H1 (cell line): Measurements from ENCODE around the gene ZNF568. TPM values are rescaled to one million over a fixed set of nuclear protein-coding genes. Genes with fewer than 3 reads are reported as not detected.

Source experiments
- CTCF ChIA-PET: fragments of 300-600 bp; sonication (Branson Sonifier 250); formaldehyde crosslinking; loops from one replicate; lab custom pipeline; 2021; ENCODE audit not compliant: partially characterized antibody; lab: Charles Lee
- POLR2A ChIA-PET: fragments of 300-600 bp; sonication (Branson Sonifier 250); formaldehyde crosslinking; loops from one replicate; lab custom pipeline; 2021; ENCODE audit warnings: inconsistent platforms; ENCODE audit not compliant: partially characterized antibody; lab: Charles Lee
- DNase-seq, 2 experiments: peaks; one replicate each; pipeline versions ENCODE4 v3.0.0 to v3.0.0-alpha.2; 2010 to 2022; ENCODE audit warnings: low spot score in 2 of 2, low read depth in 1 of 2, mixed read lengths in 1 of 2
- FAIRE-seq: peaks from 2 replicates; lab custom pipeline; 2011; peaks lifted over from hg19 to GRCh38; lab: Jason Lieb, UNC
- H2AFZ ChIP-seq: 2 replicates; pipeline ENCODE4 v1.8.1; 2012; ENCODE audit warnings: low read length, inconsistent platforms
- H2AK5ac ChIP-seq: 2 replicates; pipeline ENCODE4 v1.6.1; 2013; ENCODE audit warnings: low read depth, low read length
- H2BK120ac ChIP-seq: replicated peaks from 2 replicates; pipeline ENCODE3; 2013; ENCODE audit warnings: low read depth, low read length, inconsistent platforms
- H2BK12ac ChIP-seq: 2 replicates; pipeline ENCODE4 v1.6.1; 2013; ENCODE audit warnings: low read depth, low read length
- H2BK15ac ChIP-seq: 2 replicates; pipeline ENCODE4 v1.6.1; 2013; ENCODE audit warnings: low read length
- H2BK20ac ChIP-seq: 2 replicates; pipeline ENCODE4 v1.6.1; 2013; ENCODE audit warnings: low read length
- H2BK5ac ChIP-seq: 2 replicates; pipeline ENCODE4 v1.6.1; 2013; ENCODE audit warnings: low read depth, low read length
- H3K14ac ChIP-seq: 2 replicates; pipeline ENCODE4 v1.6.1; 2013; ENCODE audit warnings: inconsistent platforms; ENCODE audit not compliant: insufficient read length
- H3K18ac ChIP-seq: 2 replicates; pipeline ENCODE4 v1.6.1; 2013; ENCODE audit warnings: low read length; ENCODE audit errors: extremely low read depth
- H3K23ac ChIP-seq: 2 replicates; pipeline ENCODE4 v1.6.1; 2013; ENCODE audit warnings: inconsistent platforms; ENCODE audit not compliant: insufficient read length
- H3K23me2 ChIP-seq: 2 replicates; pipeline ENCODE4 v1.6.1; 2013; ENCODE audit warnings: low read depth, low read length
- H3K27ac ChIP-seq: 2 replicates; pipeline ENCODE4 v1.6.1; 2011; ENCODE audit warnings: low read depth, low read length, inconsistent platforms
- H3K27me3 ChIP-seq, 4 experiments: replicated peaks in 1 of 4; 1 replicate in 1 of 4; 2 replicates in 3 of 4; pipeline versions ENCODE4 v1.6.1 to v1.8.1; 2011 to 2013; ENCODE audit warnings: low read length in 3 of 4, mild to moderate bottlenecking in 3 of 4, inconsistent platforms in 2 of 4, mixed read lengths in 2 of 4, moderate library complexity in 1 of 4; ENCODE audit not compliant: control insufficient read depth in 3 of 4, insufficient read depth in 3 of 4; ENCODE audit errors: extremely low read depth in 1 of 4
- H3K36me3 ChIP-seq, 4 experiments: 2 replicates each; pipeline versions ENCODE4 v1.6.1 to v1.8.1; 2011 to 2013; ENCODE audit warnings: mild to moderate bottlenecking in 4 of 4, low read length in 3 of 4, moderate library complexity in 2 of 4, control low read depth in 1 of 4, inconsistent platforms in 1 of 4; ENCODE audit not compliant: insufficient read depth in 4 of 4, control insufficient read depth in 2 of 4
- H3K4ac ChIP-seq: replicated peaks from 2 replicates; pipeline ENCODE3; 2013; ENCODE audit warnings: low read length, low read depth, mixed read lengths, inconsistent platforms; ENCODE audit not compliant: insufficient read length
- H3K4me1 ChIP-seq, 4 experiments: replicated peaks in 1 of 4; 1 replicate in 1 of 4; 2 replicates in 3 of 4; pipeline versions ENCODE4 v1.6.1 to v1.8.1; 2011 to 2013; ENCODE audit warnings: low read length in 3 of 4, inconsistent platforms in 2 of 4, mixed read lengths in 1 of 4; ENCODE audit not compliant: insufficient read depth in 4 of 4, control insufficient read depth in 3 of 4
- H3K4me2 ChIP-seq, 2 experiments: 2 replicates each; pipeline versions ENCODE4 v1.6.1 to v1.8.1; 2011 to 2013; ENCODE audit warnings: low read depth in 2 of 2, low read length in 2 of 2, control low read depth in 1 of 2, inconsistent platforms in 1 of 2, mild to moderate bottlenecking in 1 of 2; ENCODE audit not compliant: insufficient read depth in 1 of 2
- H3K4me3 ChIP-seq, 4 experiments: fragments of 200-600, 300-600 bp in 1 of 4; sonication (generic), shearing (Covaris generic), sonication (Bioruptor Twin) in 1 of 4; 2 replicates each; pipeline versions ENCODE4 v1.5.1 to v1.8.1; 2011 to 2016; ENCODE audit warnings: low read length in 4 of 4, low read depth in 3 of 4, control low read depth in 2 of 4, inconsistent platforms in 2 of 4, mild to moderate bottlenecking in 2 of 4, mixed read lengths in 1 of 4, moderate library complexity in 1 of 4; ENCODE audit not compliant: insufficient read depth in 2 of 4; ENCODE audit errors: extremely low read depth in 1 of 4
- H3K56ac ChIP-seq: replicated peaks from 2 replicates; pipeline ENCODE3; 2013; ENCODE audit warnings: low read depth, mild to moderate bottlenecking, mixed read lengths, low read length, inconsistent platforms; ENCODE audit not compliant: insufficient read length
- H3K79me1 ChIP-seq: 2 replicates; pipeline ENCODE4 v1.6.1; 2013; ENCODE audit warnings: low read depth, low read length, control low read depth
- H3K79me2 ChIP-seq, 2 experiments: 2 replicates each; pipeline versions ENCODE4 v1.6.1 to v1.8.1; 2012 to 2013; ENCODE audit warnings: low read length in 2 of 2, mild to moderate bottlenecking in 2 of 2, inconsistent platforms in 1 of 2; ENCODE audit not compliant: insufficient read depth in 2 of 2, control insufficient read depth in 1 of 2
- H3K9ac ChIP-seq, 4 experiments: replicated peaks in 1 of 4; 1 replicate in 1 of 4; 2 replicates in 3 of 4; pipeline versions ENCODE4 v1.6.1 to v1.8.1; 2011 to 2013; ENCODE audit warnings: low read depth in 3 of 4, low read length in 3 of 4, control low read depth in 2 of 4, mild to moderate bottlenecking in 2 of 4, moderate library complexity in 2 of 4, inconsistent platforms in 1 of 4; ENCODE audit errors: extremely low read depth in 1 of 4
- H3K9me3 ChIP-seq, 2 experiments: 2 replicates each; pipeline versions ENCODE4 v1.6.1 to v1.8.1; 2012 to 2013; ENCODE audit warnings: mild to moderate bottlenecking in 2 of 2, moderate library complexity in 2 of 2, control low read depth in 1 of 2, inconsistent platforms in 1 of 2, low read depth in 1 of 2, low read length in 1 of 2, mixed read lengths in 1 of 2; ENCODE audit not compliant: insufficient read depth in 2 of 2
- H4K20me1 ChIP-seq, 2 experiments: replicated peaks in 1 of 2; 2 replicates each; pipeline versions ENCODE3 to v1.8.1; 2011 to 2013; ENCODE audit warnings: inconsistent platforms in 2 of 2, low read length in 2 of 2, mild to moderate bottlenecking in 1 of 2; ENCODE audit not compliant: insufficient read depth in 2 of 2, control insufficient read depth in 1 of 2
- H4K5ac ChIP-seq: 2 replicates; pipeline ENCODE4 v1.6.1; 2013; ENCODE audit warnings: low read length, low read depth, mixed read lengths, inconsistent platforms; ENCODE audit not compliant: insufficient read length
- H4K8ac ChIP-seq: 2 replicates; pipeline ENCODE4 v1.8.0; 2013; ENCODE audit warnings: mild to moderate bottlenecking, moderate library complexity, low read length, inconsistent platforms; ENCODE audit not compliant: insufficient read depth; ENCODE audit errors: extremely low read depth
- H4K91ac ChIP-seq: replicated peaks from 2 replicates; pipeline ENCODE3; 2013; ENCODE audit warnings: low read length, mixed read lengths, inconsistent platforms; ENCODE audit not compliant: insufficient read length
- CEBPB ChIP-seq: IDR thresholded peaks from 2 replicates; pipeline ENCODE4 v1.6.1; 2012; ENCODE audit warnings: low read depth, low read length
- EZH2 ChIP-seq: fragments of 200-600 bp; sonication (generic); IDR thresholded peaks from 2 replicates; pipeline ENCODE4 v1.7.1; 2012; ENCODE audit warnings: low read depth, mild to moderate bottlenecking, moderate library complexity, low read length, inconsistent platforms; ENCODE audit not compliant: severe bottlenecking
- GTF2F1 ChIP-seq: IDR thresholded peaks from 2 replicates; pipeline ENCODE4 v1.6.1; 2012; ENCODE audit warnings: low read depth, low read length, improper control_type of control experiment, borderline replicate concordance
- HDAC2 ChIP-seq, 2 experiments: fragments of 300-600 bp in 1 of 2; sonication (generic) in 1 of 2; IDR thresholded peaks; 2 replicates each; pipeline ENCODE4 v1.6.1; 2011 to 2012; ENCODE audit warnings: low read depth in 2 of 2, low read length in 2 of 2, mild to moderate bottlenecking in 2 of 2, moderate library complexity in 2 of 2, borderline replicate concordance in 1 of 2, inconsistent platforms in 1 of 2
- RXRA ChIP-seq: IDR thresholded peaks from 2 replicates; pipeline ENCODE4 v1.6.1; 2011; ENCODE audit warnings: low read depth, mild to moderate bottlenecking, low read length, moderate library complexity; ENCODE audit not compliant: insufficient read depth
- SAP30 ChIP-seq: fragments of 300-600 bp; sonication (generic); IDR thresholded peaks from 2 replicates; pipeline ENCODE4 v1.7.1; 2012; ENCODE audit warnings: low read length, moderate library complexity, mild to moderate bottlenecking, inconsistent platforms; ENCODE audit not compliant: insufficient read depth, insufficient replicate concordance
- SUZ12 ChIP-seq: fragments of 200-600 bp; sonication (generic); IDR thresholded peaks from 2 replicates; pipeline ENCODE4 v1.6.1; 2012; ENCODE audit warnings: mild to moderate bottlenecking, inconsistent platforms, low read length, moderate library complexity, mixed read lengths
- WGBS, 2 experiments: shearing (Covaris generic) in 1 of 2; methylation state at CpG; one replicate each; pipeline versions ENCODE4 v1.1.6 to v1.1.7; 2013 to 2015; ENCODE audit warnings: low lambda C conversion rate in 2 of 2, mixed read lengths in 2 of 2, inconsistent platforms in 1 of 2, low coverage in 1 of 2, missing lambda C conversion rate in 1 of 2; ENCODE audit not compliant: insufficient replicate concordance in 2 of 2, insufficient coverage in 1 of 2, insufficient read length in 1 of 2; ENCODE audit errors: extremely low coverage in 1 of 2, missing lambda C conversion rate in 1 of 2; 5-methylcytosine and 5-hydroxymethylcytosine counted together
- long read RNA-seq, 2 experiments: library from RNA in 1 of 2; library from capped mRNA in 1 of 2; stranded (forward); transcript quantifications; one replicate each; pipeline ENCODE4 v2.0.0, GENCODE V29; 2021; ENCODE audit warnings: inconsistent platforms in 1 of 2
- polyA minus RNA-seq, 3 experiments: library from RNA; depleted of rRNA, polyadenylated mRNA; stranded (reverse); fragments of >200 nt; gene quantifications; 1 replicate in 2 of 3; 2 replicates in 1 of 3; pipeline ENCODE4 v1.2.3, GENCODE V29; 2011
- polyA plus RNA-seq, 7 experiments: library from polyadenylated mRNA; depleted of rRNA in 3 of 7; stranded (reverse) in 5 of 7; unstranded in 2 of 7; fragments of >200 nt in 5 of 7; fragments of 200-250 nt in 2 of 7; gene quantifications; 1 replicate in 5 of 7; 2 replicates in 1 of 7; 4 replicates in 1 of 7; pipeline versions ENCODE4 v1.2.1 to v1.2.3, GENCODE V29; 2011 to 2013; ENCODE audit warnings: missing spikeins in 2 of 7, mixed read lengths in 2 of 7
- total RNA-seq: library from RNA; stranded (reverse); fragmentation: NEBNext Ultra II Directional; extraction: Animal tissue kit (Norgen Biotek cat#: 25700); gene quantifications from 2 replicates; pipeline ENCODE4 v1.2.1, GENCODE V29; 2021

Gene ZNF568
- 2.4 and 2.7 TPM in 2 replicates for total RNA-seq
- polyA plus RNA-seq (2011; rRNA removed), result 1.4 and 1.6 TPM in 2 replicates
- 1.8 TPM for polyA plus RNA-seq (2011; cell fraction: cytosol; rRNA removed)
- 2.6 TPM for polyA plus RNA-seq (2011; cell fraction: nucleus; rRNA removed)
- 3.6 to 4.3 TPM (median 3.7 TPM) in 4 replicates for polyA plus RNA-seq (2012, experiment 1 of 2)
- 0.79 TPM for polyA plus RNA-seq (2012, experiment 2 of 2)
- 3.0 TPM for polyA plus RNA-seq (2013, experiment 1 of 2)
- polyA plus RNA-seq (2013, experiment 2 of 2), result 2.7 TPM
- 4.2 and 4.4 TPM in 2 replicates for polyA minus RNA-seq (2011; rRNA and poly(A)+ RNA removed)
- polyA minus RNA-seq (2011; cell fraction: cytosol; rRNA and poly(A)+ RNA removed), result 3.3 TPM
- polyA minus RNA-seq (2011; cell fraction: nucleus; rRNA and poly(A)+ RNA removed), result 16.0 TPM
- long read RNA-seq, experiment 1, partial matches to known transcripts, result 0 of 2 reads
- long read RNA-seq, experiment 1, other reads (novel, unspliced or antisense), result 1 of 2 reads
- long read RNA-seq, experiment 2, partial matches to known transcripts, result 0 of 3 reads
- long read RNA-seq, experiment 2, other reads (novel, unspliced or antisense), result 1 of 3 reads

DNA sequence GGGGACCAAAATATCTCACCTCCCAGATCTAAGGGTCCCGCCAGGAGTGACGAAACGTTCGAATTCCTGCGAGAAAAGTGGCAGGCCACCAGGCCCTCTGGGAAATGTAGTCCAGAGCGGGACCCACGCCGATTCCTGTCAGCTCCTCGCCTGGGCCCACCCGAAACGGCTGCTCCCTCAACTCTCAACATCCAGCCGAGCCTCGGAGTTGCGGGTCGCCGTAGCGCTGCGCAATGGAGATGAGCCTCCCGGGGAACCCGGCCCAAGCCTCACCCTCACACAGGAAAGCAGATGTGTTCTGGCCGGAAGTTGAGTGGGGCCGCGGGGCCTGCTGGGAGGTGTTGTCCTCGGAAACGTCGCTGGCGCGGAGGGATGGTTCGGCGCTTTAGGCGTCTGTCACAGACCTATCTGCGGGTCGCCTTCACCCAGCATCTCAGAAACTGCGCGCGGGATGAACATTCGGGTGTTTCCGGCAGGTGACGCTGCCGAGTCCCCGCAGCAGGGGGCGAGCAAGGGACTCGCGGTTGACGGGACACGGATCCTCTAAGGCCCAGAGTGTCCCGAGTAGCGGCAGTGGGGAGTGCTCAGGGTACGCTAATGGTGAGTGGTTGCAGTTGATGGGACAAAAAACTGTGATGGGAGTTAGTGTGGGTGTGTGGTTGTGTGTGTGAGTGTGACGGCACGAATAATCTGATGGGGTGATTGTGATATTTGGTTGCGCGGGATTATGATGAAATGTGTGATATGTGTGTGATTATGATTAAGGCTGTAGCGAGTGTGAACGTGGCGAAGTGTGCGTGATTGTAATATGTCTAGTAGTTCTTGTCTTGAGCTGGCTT, at the start of gene ZNF568, which contains the start of gene ZNF829:
ZNF568 (plus strand) TSS at position 341 of the 839 bp plus-strand sequence. CDS start 6,439 bp downstream, outside the sequence.
ZNF829 (minus strand) TSS at position 300 of the 839 bp plus-strand sequence. CDS start 1,124 bp downstream, outside the sequence.
- H2AFZ ChIP-seq, result peak within 1 kb of the TSS; percentile 99
- H3K14ac ChIP-seq, result no peak within 1 kb of the TSS
- WGBS, 2 experiments, result 3 to 100% methylated on average over 2 to 54 of the region's 57 CpGs
- H3K79me2 ChIP-seq, result no peaks in the 10 kb centered on the region; a peak in 1 of 4 replicates
- H3K4me2 ChIP-seq, result peak within 1 kb of the TSS; percentile 83 to 87
- H4K5ac ChIP-seq, result peak within 1 kb of the TSS; percentile 95
- peak within 1 kb of the TSS; percentile 95 for H3K56ac ChIP-seq
- H3K27me3 ChIP-seq, result no peaks in the 10 kb centered on the region
- H3K4me1 ChIP-seq, result peaks cover 0 to 4% (median 2%) of the 10 kb centered on the region in 4 experiments; a peak in 2 of 7 replicates
- H4K8ac ChIP-seq, result peak within 1 kb of the TSS; percentile 88; the same call in 1 of the 2 replicates
- H3K9me3 ChIP-seq, result peaks cover 11% of the 10 kb centered on the region in 2 experiments; a peak in 2 of 4 replicates
- peak within 1 kb of the TSS; percentile 2 for H3K4ac ChIP-seq
- peak within 1 kb of the TSS; percentile 98 for H2BK5ac ChIP-seq
- H2BK15ac ChIP-seq, result peak within 1 kb of the TSS; percentile 73; the same call in 1 of the 2 replicates
- H3K23me2 ChIP-seq, result peaks cover 6% of the 10 kb centered on the region
- no peak within 1 kb of the TSS for H2AK5ac ChIP-seq
- DNase-seq (peak; percentile 83 to 88), FAIRE-seq (peak; percentile 24)
- H2BK120ac ChIP-seq, result no peak within 1 kb of the TSS
- peak within 1 kb of the TSS; percentile 71 for H2BK12ac ChIP-seq
- H3K4me3 ChIP-seq, result peak within 1 kb of the TSS; percentile 81 to 92 (median 84)
- H3K79me1 ChIP-seq, result peaks cover 4% of the 10 kb centered on the region
- peak within 1 kb of the TSS; percentile 93 for H3K27ac ChIP-seq
- H4K91ac ChIP-seq, result peak within 1 kb of the TSS; percentile 89
- H3K18ac ChIP-seq, result peak within 1 kb of the TSS; percentile 100
- H4K20me1 ChIP-seq, result no peaks in the 10 kb centered on the region
- H3K23ac ChIP-seq, result no peak within 1 kb of the TSS
- ChIA-PET CTCF (interaction anchor here (0.6 to 1.1 kb wide), 4 partner anchors 10 to 314 kb away, joined by 3 read pairs; no protein-coding TSS in a partner anchor), POLR2A (interaction anchor here (0.7 to 1.3 kb wide), 5 partner anchors 11 to 427 kb away, joined by 3 to 4 read pairs (median 3); partner anchors contain the start of gene ZNF566)
- H3K36me3 ChIP-seq, result peaks cover 0 to 12% (median 5%) of the 10 kb centered on the region in 4 experiments; a peak in 4 of 8 replicates
- H3K9ac ChIP-seq, result peak within 1 kb of the TSS; percentile 55 to 90 (median 84)
- no peak within 1 kb of the TSS for H2BK20ac ChIP-seq
- no peak for TF ChIP-seq SAP30
- no peak for TF ChIP-seq RXRA
- no peak for TF ChIP-seq SUZ12
- no peak for TF ChIP-seq CEBPB
- no peak for TF ChIP-seq GTF2F1
- no peak for TF ChIP-seq EZH2
- TF ChIP-seq HDAC2 (IDR thresholded peaks at IDR 0.05; ENCODE audit: borderline replicate concordance in 1 of 2, low read depth in 2 of 2, low read length in 2 of 2), result peak in 1 of 2 experiments; percentile 74; a peak in 1 of 4 replicates
